ENCODE data around the gene RAB40C. TPM values are rescaled to one million over a fixed set of nuclear protein-coding genes. Genes with fewer than 3 reads are reported as not detected.

The RAB40C gene
- total RNA-seq, 4 donors from 2014 or later = 103 to 161 (median 122) TPM

- H3K4me3 ChIP-seq (ENCODE audit: low read depth, poor library complexity, severe bottlenecking) = peak overlapping the region; percentile 80
- intact Hi-C loops (cut with DNase I; ENCODE audit: low total_unique reads) = no loop called here
- DNase-seq (ENCODE audit: low spot score in 2 of 2) = no peak
- no peak for TF ChIP-seq POLR2A (IDR thresholded peaks at IDR 0.05)
- TF ChIP-seq CTCF (IDR thresholded peaks at IDR 0.05) = no peak
- WGBS, 2 donors = 0 to 5% methylated on average over 34 to 39 of the region's 55 CpGs
Measured at GRCh38 chr16:635573-636205, 45.8 kb downstream of the RAB40C start.

- DNase-seq (ENCODE audit: low spot score in 2 of 2) = peak; percentile 93 to 99
- peak within 1 kb of the TSS; percentile 80 for H3K4me3 ChIP-seq (ENCODE audit: low read depth, poor library complexity, severe bottlenecking)
- WGBS, 2 donors = 0 to 1% methylated on average over 44 to 57 of the region's 91 CpGs
- TF ChIP-seq POLR2A (IDR thresholded peaks at IDR 0.05) (no peak), CTCF (IDR thresholded peaks at IDR 0.05) (no peak)
- intact Hi-C loops (cut with DNase I; ENCODE audit: low total_unique reads) = no loop called here
Measured at GRCh38 chr16:636206-637080, 46.6 kb downstream of the RAB40C start, which contains the start of gene METTL26. TSS of gene METTL26 (minus strand) at chr16:636305. CDS start at chr16:636290, 15 bp downstream.

GRCh38 chr16:637081-638018 is 47.5 kb downstream of the RAB40C start:
- WGBS, 2 donors = 22 to 38% methylated on average over 21 to 37 of the region's 53 CpGs
- intact Hi-C loops (cut with DNase I; ENCODE audit: low total_unique reads) = no loop called here
- TF ChIP-seq CTCF (IDR thresholded peaks at IDR 0.05) = no peak
- no peak for TF ChIP-seq POLR2A (IDR thresholded peaks at IDR 0.05)
- H3K4me3 ChIP-seq (ENCODE audit: low read depth, poor library complexity, severe bottlenecking) = peak overlapping the region; percentile 80
- peak; percentile 79 to 97 for DNase-seq (ENCODE audit: low spot score in 2 of 2)

GRCh38 chr16:638034-638543 is 48.2 kb downstream of the RAB40C start:
- WGBS, 2 donors = 87% methylated on average over 13 to 15 of the region's 15 CpGs
- DNase-seq (ENCODE audit: low spot score in 2 of 2) = no peak
- TF ChIP-seq CTCF (IDR thresholded peaks at IDR 0.05) (no peak), POLR2A (IDR thresholded peaks at IDR 0.05) (no peak)
- intact Hi-C loops (cut with DNase I; ENCODE audit: low total_unique reads) = no loop called here
- no peak overlapping the region for H3K4me3 ChIP-seq (ENCODE audit: low read depth, poor library complexity, severe bottlenecking)

DNA sequence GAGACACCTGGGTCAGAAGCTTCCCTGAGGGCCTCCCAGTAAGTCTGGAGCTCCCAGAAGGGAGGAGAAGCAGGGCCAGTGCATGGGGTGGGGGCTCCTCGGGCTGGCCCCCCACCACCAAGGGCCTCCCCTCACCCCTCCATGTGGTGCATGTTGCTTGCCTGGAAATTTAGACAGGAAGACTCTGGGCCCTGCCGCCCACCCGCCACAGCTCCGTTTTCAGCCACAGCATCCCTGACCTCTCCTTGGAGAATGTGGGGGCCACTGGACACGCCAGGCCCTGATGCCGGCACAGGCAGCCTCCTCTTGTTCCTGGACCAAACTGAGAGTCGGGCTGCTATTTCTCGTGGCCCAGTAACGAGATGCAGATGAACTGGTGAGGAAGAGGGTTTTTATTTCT is 49.0 kb downstream of the RAB40C start:
- no peak overlapping the region for H3K4me3 ChIP-seq (ENCODE audit: low read depth, poor library complexity, severe bottlenecking)
- TF ChIP-seq CTCF (IDR thresholded peaks at IDR 0.05) (no peak), POLR2A (IDR thresholded peaks at IDR 0.05) (no peak)
- intact Hi-C loops (cut with DNase I; ENCODE audit: low total_unique reads) = no loop called here
- no peak for DNase-seq (ENCODE audit: low spot score in 2 of 2)
- WGBS, 2 donors = 78 to 85% methylated on average over 9 of the region's 9 CpGs

All from lower leg skin (tissue), 4 donors.